ENCODE results near the gene MDP1. TPM values are rescaled to one million over a fixed set of nuclear protein-coding genes. Genes with fewer than 3 reads are reported as not detected.
A peak's percentile ranks its signal among the peaks of the same experiment; 100 is the strongest.

The MDP1 gene
- polyA plus RNA-seq, 2 of the 4 experiments (the other 2 are of a cell fraction): 21.6 to 38.6 TPM

DNA sequence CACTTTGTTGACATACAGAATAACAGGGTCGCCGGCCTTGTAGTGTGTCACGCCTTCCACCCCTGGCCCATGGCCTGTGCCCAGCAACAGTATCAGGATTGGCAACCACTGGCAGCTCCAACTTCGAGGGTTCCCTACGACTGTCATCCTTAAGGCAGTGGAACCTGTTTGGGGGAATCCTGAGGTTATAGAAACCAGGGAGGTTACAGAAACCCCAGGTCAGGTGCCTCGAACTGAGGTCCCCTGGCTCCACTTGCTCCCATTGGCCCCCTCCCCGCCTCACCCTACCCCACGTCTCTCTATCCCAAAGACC lies 21.0 kb downstream of the MDP1 start:
- TF ChIP-seq KDM1A (IDR thresholded peaks at IDR 0.05; ENCODE audit: low read depth): no peak
- TF ChIP-seq, protein P1, sequence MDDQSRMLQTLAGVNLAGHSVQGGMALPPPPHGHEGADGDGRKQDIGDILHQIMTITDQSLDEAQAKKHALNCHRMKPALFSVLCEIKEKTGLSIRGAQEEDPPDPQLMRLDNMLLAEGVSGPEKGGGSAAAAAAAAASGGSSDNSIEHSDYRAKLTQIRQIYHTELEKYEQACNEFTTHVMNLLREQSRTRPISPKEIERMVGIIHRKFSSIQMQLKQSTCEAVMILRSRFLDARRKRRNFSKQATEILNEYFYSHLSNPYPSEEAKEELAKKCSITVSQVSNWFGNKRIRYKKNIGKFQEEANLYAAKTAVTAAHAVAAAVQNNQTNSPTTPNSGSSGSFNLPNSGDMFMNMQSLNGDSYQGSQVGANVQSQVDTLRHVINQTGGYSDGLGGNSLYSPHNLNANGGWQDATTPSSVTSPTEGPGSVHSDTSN (IDR thresholded peaks at IDR 0.05): no peak
- no peak for TF ChIP-seq JUN (IDR thresholded peaks at IDR 0.05)
- TF ChIP-seq EP300 (IDR thresholded peaks at IDR 0.05): no peak
- TF ChIP-seq, protein P2, sequence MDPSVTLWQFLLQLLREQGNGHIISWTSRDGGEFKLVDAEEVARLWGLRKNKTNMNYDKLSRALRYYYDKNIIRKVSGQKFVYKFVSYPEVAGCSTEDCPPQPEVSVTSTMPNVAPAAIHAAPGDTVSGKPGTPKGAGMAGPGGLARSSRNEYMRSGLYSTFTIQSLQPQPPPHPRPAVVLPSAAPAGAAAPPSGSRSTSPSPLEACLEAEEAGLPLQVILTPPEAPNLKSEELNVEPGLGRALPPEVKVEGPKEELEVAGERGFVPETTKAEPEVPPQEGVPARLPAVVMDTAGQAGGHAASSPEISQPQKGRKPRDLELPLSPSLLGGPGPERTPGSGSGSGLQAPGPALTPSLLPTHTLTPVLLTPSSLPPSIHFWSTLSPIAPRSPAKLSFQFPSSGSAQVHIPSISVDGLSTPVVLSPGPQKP (IDR thresholded peaks at IDR 0.05; ENCODE audit: low read depth, low read length): no peak
- no peak for TF ChIP-seq POLR2A (IDR thresholded peaks at IDR 0.05; ENCODE audit: low read length)
- no peak for TF ChIP-seq FOSL2 (IDR thresholded peaks at IDR 0.05)
- no peak for TF ChIP-seq FOSL2 (CRISPR knock-in tag; IDR thresholded peaks at IDR 0.05)
- TF ChIP-seq MYC (IDR thresholded peaks at IDR 0.05; ENCODE audit: borderline replicate concordance, low read length): no peak
- TF ChIP-seq RFX5 (IDR thresholded peaks at IDR 0.05): no peak
- no peak for TF ChIP-seq ZFP36 (IDR thresholded peaks at IDR 0.05; ENCODE audit: borderline replicate concordance, partially characterized antibody)
- TF ChIP-seq FOXS1 (CRISPR knock-in tag; IDR thresholded peaks at IDR 0.05): no peak
- no peak for TF ChIP-seq EHMT2 (IDR thresholded peaks at IDR 0.05; ENCODE audit: low read depth)
- TF ChIP-seq ZC3H11A (IDR thresholded peaks at IDR 0.05): no peak
- TF ChIP-seq, protein P3, sequence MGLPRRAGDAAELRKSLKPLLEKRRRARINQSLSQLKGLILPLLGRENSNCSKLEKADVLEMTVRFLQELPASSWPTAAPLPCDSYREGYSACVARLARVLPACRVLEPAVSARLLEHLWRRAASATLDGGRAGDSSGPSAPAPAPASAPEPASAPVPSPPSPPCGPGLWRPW (IDR thresholded peaks at IDR 0.05): no peak
- no peak for TF ChIP-seq KDM5A (IDR thresholded peaks at IDR 0.05)
- TF ChIP-seq, protein P4, sequence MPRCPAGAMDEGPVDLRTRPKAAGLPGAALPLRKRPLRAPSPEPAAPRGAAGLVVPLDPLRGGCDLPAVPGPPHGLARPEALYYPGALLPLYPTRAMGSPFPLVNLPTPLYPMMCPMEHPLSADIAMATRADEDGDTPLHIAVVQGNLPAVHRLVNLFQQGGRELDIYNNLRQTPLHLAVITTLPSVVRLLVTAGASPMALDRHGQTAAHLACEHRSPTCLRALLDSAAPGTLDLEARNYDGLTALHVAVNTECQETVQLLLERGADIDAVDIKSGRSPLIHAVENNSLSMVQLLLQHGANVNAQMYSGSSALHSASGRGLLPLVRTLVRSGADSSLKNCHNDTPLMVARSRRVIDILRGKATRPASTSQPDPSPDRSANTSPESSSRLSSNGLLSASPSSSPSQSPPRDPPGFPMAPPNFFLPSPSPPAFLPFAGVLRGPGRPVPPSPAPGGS (IDR thresholded peaks at IDR 0.05): no peak
- TF ChIP-seq CEBPB (IDR thresholded peaks at IDR 0.05): no peak
- TF ChIP-seq CBX8 (IDR thresholded peaks at IDR 0.05): no peak
- no peak; a peak in 1 of 6 replicates for ATAC-seq
- Histone ChIP-seq H3K9me3 (no peaks in the 10 kb centered on the region), H3K4me3 (peak overlapping the region; percentile 62), H3K4me2 (peak overlapping the region; percentile 77), H3K4me1 (peaks cover 14% of the 10 kb centered on the region; the same call in 2 of the 3 replicates), H3K27ac (peak overlapping the region; percentile 88 to 98)
- POLR2A ChIA-PET: interaction anchor here (1.5 to 1.9 kb wide), 4 partner anchors 10 to 48 kb away, joined by 6 to 36 read pairs (median 12); partner anchors contain the start of genes CHMP4A, MDP1, RNF31 and TINF2
- WGBS (ENCODE audit: missing lambda C conversion rate): 49% methylated on average over 8 of the region's 8 CpGs
- DNase-seq (ENCODE audit: low read depth in 1 of 2, low spot score in 1 of 2): peak in 1 of 2 experiments; percentile 21
- CTCF ChIA-PET: interaction anchor here (1.2 to 1.9 kb wide), 5 partner anchors 10 to 102 kb away, joined by 4 to 9 read pairs (median 5); partner anchors contain the start of genes IRF9 and MDP1
- no peak for FAIRE-seq

DNA sequence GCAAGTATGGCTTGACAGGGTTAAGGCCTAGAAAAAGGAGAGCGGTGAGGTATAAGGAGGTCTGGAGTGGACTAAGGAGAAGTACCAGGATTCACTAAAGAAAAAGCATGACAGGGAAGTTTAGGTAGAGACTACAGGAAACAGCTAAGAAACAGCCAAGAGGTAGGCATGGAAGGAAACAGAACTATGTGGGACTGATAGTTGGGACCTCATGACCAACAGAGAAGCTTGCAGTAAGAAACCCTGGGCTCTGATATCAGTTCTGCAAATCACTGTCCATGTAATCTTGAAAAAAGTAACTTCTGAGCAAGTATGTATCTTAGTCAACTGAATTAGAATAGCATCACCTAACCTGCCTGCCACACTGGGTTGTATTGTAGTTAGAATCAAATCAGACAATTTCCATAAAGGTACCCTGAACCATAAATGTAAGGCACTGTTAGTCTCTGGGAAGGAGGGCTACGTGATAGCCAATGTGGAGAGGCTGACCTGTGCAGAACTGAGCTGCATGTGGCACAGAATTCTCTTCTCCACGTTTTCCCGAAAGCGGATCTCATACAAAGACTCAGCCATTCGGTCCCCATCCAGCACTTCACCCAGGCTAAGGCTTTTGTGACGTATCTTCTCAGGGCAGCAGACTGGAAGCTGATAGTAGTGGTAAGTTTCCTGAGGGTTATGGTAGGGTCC lies 21.5 kb downstream of the MDP1 start:
- FAIRE-seq: no peak
- ATAC-seq: no peak
- ChIA-PET CTCF (interaction anchor here (1.4 to 1.9 kb wide), 3 partner anchors 33 to 237 kb away, joined by 3 to 9 read pairs (median 5); partner anchors contain the start of gene IRF9), POLR2A (interaction anchor here (1.8 kb wide), 1 partner anchor 47 kb away, joined by 7 read pairs; the partner anchor contains the start of gene RNF31)
- H3K4me3 ChIP-seq: peak overlapping the region; percentile 62
- TF ChIP-seq CBX2 (IDR thresholded peaks at IDR 0.05; ENCODE audit: borderline replicate concordance, low read depth): no peak
- TF ChIP-seq POLR2AphosphoS2 (conservative IDR thresholded peaks at IDR 0.05; ENCODE audit: low read length): no peak
- TF ChIP-seq ZFP36 (IDR thresholded peaks at IDR 0.05; ENCODE audit: borderline replicate concordance, partially characterized antibody): no peak
- TF ChIP-seq, protein P2 (IDR thresholded peaks at IDR 0.05; ENCODE audit: low read depth, low read length): no peak
- no peak for TF ChIP-seq HOXB5 (CRISPR knock-in tag; IDR thresholded peaks at IDR 0.05)
- TF ChIP-seq RNF2 (IDR thresholded peaks at IDR 0.05; ENCODE audit: borderline replicate concordance, low read depth): no peak
- no peak for TF ChIP-seq POLR2A (IDR thresholded peaks at IDR 0.05; ENCODE audit: low read length)
- TF ChIP-seq NPAS2 (CRISPR knock-in tag; IDR thresholded peaks at IDR 0.05; ENCODE audit: borderline replicate concordance): no peak
- no peak for TF ChIP-seq HDAC2 (IDR thresholded peaks at IDR 0.05)
- TF ChIP-seq BHLHE40 (IDR thresholded peaks at IDR 0.05; ENCODE audit: low read depth, low read length): no peak
- TF ChIP-seq TFCP2L1 (CRISPR knock-in tag; IDR thresholded peaks at IDR 0.05): no peak
- TF ChIP-seq MYC (IDR thresholded peaks at IDR 0.05; ENCODE audit: borderline replicate concordance, low read length): no peak
- TF ChIP-seq NFE2L2 (conservative IDR thresholded peaks at IDR 0.05; ENCODE audit: low read length): no peak
- no peak for TF ChIP-seq MAZ (IDR thresholded peaks at IDR 0.05; ENCODE audit: borderline replicate concordance, low read depth, low read length)
- TF ChIP-seq, protein P4 (IDR thresholded peaks at IDR 0.05): no peak
- no peak for TF ChIP-seq RARB (CRISPR knock-in tag; IDR thresholded peaks at IDR 0.05)
- no peak for TF ChIP-seq SMC3 (IDR thresholded peaks at IDR 0.05)
- no peak for TF ChIP-seq EHF (CRISPR knock-in tag; IDR thresholded peaks at IDR 0.05)
- TF ChIP-seq SREBF2 (IDR thresholded peaks at IDR 0.05): no peak
- peaks cover 17% of the 10 kb centered on the region for H3K4me1 ChIP-seq
- peak overlapping the region; percentile 88 to 98 for H3K27ac ChIP-seq
- 92% methylated on average over 7 of the region's 7 CpGs for WGBS (ENCODE audit: missing lambda C conversion rate)
- no peaks in the 10 kb centered on the region for H3K9me3 ChIP-seq
- H3K4me2 ChIP-seq: peak overlapping the region; percentile 77
- DNase-seq (ENCODE audit: low read depth in 1 of 2, low spot score in 1 of 2): no peak
